HG03571 (cell line): ENCODE results near the gene TRPC6.

ENCODE experiments used
- ATAC-seq: cut with Tn5 transposase; IDR thresholded peaks from one replicate; pipeline ENCODE4 v1.9.1; 2021; ENCODE audit not compliant: unreplicated experiment

TRPC6 gene

GRCh38 chr11:101583251-101584128 is at the start of gene TRPC6:
Gene TRPC6 (minus strand): TSS chr11:101584007. CDS start chr11:101583503, 504 bp downstream.
- no peak for ATAC-seq

- no peak for ATAC-seq
Observed at GRCh38 chr11:101620026-101620425, 36.2 kb upstream of the TRPC6 start.

- ATAC-seq, result no peak
Observed at GRCh38 chr11:101618709-101619108, 34.9 kb upstream of the TRPC6 start.

DNA sequence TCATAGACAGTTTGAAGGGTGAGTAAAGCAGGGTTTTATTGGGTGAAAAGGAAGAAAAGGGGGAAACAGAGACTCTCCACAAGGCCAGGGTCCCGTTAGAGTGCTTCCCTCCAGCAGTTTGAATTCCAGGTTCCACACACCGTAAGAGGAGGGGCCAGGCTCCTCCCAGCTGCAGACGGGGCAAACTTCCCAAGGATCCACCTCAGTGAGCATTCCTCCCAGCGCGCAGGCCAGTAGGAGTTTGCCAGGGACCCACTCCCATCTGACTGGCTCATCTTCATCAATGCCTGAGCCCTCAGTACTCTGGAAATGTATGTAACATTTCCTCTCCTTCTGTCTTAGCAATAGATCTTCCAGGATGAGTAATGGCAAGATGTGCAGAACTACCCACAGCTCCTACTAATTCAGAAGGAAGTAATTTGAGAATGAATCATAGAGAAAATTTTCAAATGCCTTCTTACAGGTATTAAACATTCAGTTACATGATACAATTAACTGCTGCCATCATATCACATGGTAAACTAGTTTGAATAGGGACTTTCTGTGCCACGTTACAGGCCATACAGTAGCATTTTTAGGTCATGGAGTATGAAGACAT is 34.0 kb upstream of the TRPC6 start:
- no peak for ATAC-seq

DNA sequence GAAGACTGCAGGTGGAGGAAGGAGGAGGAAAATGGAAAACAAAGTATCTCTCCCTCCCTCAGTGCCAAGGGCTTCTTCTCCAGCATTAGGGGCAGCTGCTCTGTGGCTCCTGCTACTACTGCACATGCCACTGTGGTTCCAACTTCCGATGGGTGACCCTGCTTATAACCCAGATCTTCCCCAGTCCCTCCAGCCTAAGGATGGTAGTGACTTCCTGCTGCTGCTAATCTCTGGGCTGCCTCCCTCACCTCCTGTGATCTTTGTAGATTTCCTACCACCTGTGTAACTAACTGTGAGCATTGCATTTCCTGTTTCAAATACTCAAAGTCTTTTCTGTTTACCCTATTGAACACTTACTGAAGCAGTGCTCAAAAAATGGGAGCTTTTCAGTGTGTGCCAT is 28.7 kb upstream of the TRPC6 start:
- ATAC-seq, result no peak

DNA sequence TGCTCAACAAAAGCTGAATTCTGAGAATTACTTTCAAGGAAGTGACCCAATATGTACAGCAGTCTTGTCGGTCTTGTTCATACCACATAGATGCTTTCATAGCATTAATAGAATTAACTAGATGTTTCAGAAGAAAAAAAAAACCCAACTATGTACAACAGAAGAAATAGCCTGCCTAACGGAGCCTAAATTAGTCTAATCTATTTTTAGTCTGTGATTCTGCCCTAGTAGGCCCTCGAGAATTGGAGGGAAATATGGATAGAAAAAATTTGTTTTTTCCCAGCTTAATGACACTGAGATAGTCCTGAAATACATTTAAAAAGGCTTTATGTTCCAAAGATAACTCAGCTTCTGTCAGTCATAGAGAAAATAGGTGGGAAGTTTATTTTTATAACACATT is 17.1 kb upstream of the TRPC6 start:
- ATAC-seq, result no peak

DNA sequence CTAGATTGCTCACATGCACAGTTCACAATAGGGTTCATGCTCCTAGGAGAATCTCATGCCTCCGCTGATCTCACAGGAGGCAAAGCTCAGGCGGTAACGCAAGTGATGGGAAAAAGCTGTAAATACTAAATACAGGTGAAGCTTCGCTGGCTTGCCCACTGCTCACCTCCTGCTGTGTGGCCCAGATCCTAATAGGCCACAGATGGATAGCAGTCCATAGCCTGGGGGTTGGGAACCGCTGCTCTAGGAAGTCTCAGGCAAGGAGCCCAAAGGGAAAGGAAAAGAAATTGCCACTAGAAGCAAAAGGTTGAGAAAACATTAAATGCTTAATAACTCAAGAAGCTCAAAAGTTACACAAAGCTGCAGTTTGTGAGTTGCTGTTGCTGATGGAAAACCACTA is 3.2 kb upstream of the TRPC6 start:
- ATAC-seq, result no peak

- no peak for ATAC-seq
Observed at GRCh38 chr11:101584655-101585054, 848 bp upstream of the TRPC6 start.

- no peak for ATAC-seq
Observed at GRCh38 chr11:101584129-101584515, 315 bp upstream of the TRPC6 start.

GRCh38 chr11:101582989-101583250 is 887 bp downstream of the TRPC6 start:
- no peak for ATAC-seq

GRCh38 chr11:101582236-101582988 is 1.4 kb downstream of the TRPC6 start:
- no peak for ATAC-seq

- ATAC-seq, result no peak
Observed at GRCh38 chr11:101577461-101577860, 6.3 kb downstream of the TRPC6 start.

DNA sequence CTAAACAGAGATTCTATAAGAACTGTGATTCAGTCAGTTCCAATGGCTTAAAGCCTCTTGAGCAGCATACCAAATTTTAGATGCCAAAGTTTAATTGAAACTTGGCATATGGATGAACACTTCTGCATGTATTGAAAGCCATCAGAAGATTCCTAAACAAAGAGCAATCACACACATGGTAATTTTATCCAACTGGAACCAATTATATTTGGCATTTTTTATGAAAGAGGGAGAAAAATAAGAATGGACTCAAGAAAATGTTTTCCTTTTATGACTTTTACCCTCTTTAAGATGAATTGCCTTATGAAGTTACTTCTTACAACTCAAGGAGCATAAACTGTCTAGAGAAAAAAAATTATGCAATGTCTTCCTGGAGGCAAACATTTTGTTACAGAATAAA is 7.4 kb downstream of the TRPC6 start:
- no peak for ATAC-seq

- ATAC-seq, result no peak
Observed at GRCh38 chr11:101574886-101575285, 8.9 kb downstream of the TRPC6 start.

DNA sequence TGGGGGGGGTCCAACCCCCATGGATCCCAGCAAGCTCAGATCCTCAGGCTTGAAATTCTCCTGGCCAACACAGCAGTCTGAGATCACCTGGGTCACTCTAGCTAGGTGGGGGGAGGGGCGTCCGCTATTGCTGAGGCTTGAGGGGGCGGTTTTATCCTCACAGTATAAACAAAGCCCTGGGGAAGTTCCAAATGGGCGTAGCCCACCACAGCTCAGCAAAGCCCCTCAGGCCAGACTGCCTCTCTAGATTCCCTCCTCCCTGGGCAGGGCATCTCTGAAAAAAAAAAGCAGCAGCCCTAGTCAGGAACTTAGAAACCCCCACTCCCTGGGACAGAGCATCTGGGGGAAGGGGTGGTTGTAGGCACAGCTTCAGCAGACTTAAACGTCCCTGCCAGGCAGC is 16.7 kb downstream of the TRPC6 start:
- no peak for ATAC-seq

GRCh38 chr11:101566626-101567025 is 17.2 kb downstream of the TRPC6 start:
- no peak for ATAC-seq

- no peak for ATAC-seq
Observed at GRCh38 chr11:101563166-101563565, 20.6 kb downstream of the TRPC6 start.

DNA sequence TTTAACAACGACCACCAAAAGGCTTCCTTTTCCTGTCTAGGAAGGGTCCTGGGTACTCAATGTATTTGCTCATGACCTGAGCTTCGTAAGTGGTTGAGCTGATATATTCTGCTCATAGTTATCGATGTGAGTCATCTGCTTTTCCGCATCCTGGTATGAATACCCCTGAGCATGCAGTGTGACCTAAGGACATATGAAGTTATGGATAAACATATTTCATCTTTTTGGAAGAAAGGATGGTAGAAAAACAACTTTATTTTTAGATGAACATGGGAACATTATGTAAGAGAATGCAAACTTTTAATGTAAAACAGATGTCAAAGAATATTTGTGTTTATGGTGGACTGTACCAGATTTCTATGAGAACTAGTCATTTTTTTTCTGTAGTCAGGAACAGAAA is 28.4 kb downstream of the TRPC6 start:
- no peak for ATAC-seq

- ATAC-seq, result peak; percentile 99
Observed at GRCh38 chr11:101553891-101554292, 29.9 kb downstream of the TRPC6 start.

GRCh38 chr11:101552888-101553287 is 30.9 kb downstream of the TRPC6 start:
- no peak for ATAC-seq

DNA sequence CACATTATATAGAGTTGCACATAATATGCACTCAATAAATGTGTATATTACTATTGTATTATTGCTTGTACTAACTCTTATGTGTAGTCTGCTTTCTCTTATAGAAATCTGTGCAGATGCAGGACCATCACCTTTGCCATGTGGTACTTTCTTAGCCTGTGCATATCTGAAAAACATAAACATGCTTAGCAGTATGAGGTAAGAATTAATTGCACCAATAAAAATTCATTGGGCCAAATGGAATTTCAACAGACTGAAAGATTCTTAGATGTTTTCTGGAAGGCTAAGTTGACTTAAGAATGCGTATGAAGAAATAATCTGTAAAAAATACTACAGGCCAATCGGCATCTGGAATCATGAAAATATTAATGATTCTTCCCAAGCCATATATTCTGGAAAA is 55.3 kb downstream of the TRPC6 start:
- no peak for ATAC-seq

GRCh38 chr11:101523634-101524260 is 60.1 kb downstream of the TRPC6 start:
- ATAC-seq, result no peak
